ENCODE measurements around the gene SLC9A8.
A peak's percentile ranks its signal among the peaks of the same experiment; 100 is the strongest.

Gene SLC9A8

GRCh38 chr20:49888212-49889000 is 75.8 kb downstream of the SLC9A8 start:
- FAIRE-seq (no peak), DNase-seq (ENCODE audit: insufficient read length, low spot score) (peak; percentile 94)
- TF ChIP-seq CTCF (IDR thresholded peaks at IDR 0.05; ENCODE audit: insufficient read depth, missing control alignments) = peak; percentile 76

GRCh38 chr20:49889001-49889934 is 76.6 kb downstream of the SLC9A8 start:
- no peak for TF ChIP-seq CTCF (IDR thresholded peaks at IDR 0.05; ENCODE audit: insufficient read depth, missing control alignments)
- DNase-seq (ENCODE audit: insufficient read length, low spot score) (no peak), FAIRE-seq (no peak)

GRCh38 chr20:49889935-49890333 is 77.3 kb downstream of the SLC9A8 start:
- FAIRE-seq = no peak
- TF ChIP-seq CTCF (IDR thresholded peaks at IDR 0.05; ENCODE audit: insufficient read depth, missing control alignments) = no peak

GRCh38 chr20:49890471-49891361 is 78.1 kb downstream of the SLC9A8 start:
- DNase-seq (ENCODE audit: insufficient read length, low spot score) = no peak
- no peak for TF ChIP-seq CTCF (IDR thresholded peaks at IDR 0.05; ENCODE audit: insufficient read depth, missing control alignments)
- no peak for FAIRE-seq

More at GRCh38 chr20:49889935-49890333, 77.3 kb downstream of the SLC9A8 start:
- no peak for DNase-seq (ENCODE audit: insufficient read length, low spot score)

- DNase-seq (ENCODE audit: insufficient read length, low spot score) (no peak), FAIRE-seq (no peak)
- TF ChIP-seq CTCF (IDR thresholded peaks at IDR 0.05; ENCODE audit: insufficient read depth, missing control alignments) = no peak
Observed at GRCh38 chr20:49891476-49892110, 79.0 kb downstream of the SLC9A8 start.

GRCh38 chr20:49892260-49892659 is 79.6 kb downstream of the SLC9A8 start:
- FAIRE-seq (no peak), DNase-seq (ENCODE audit: insufficient read length, low spot score) (no peak)
- no peak for TF ChIP-seq CTCF (IDR thresholded peaks at IDR 0.05; ENCODE audit: insufficient read depth, missing control alignments)

Data from D721Med (cell line).